NB4 (cell line): ENCODE measurements around the gene L2HGDH.

Source experiments
- MYC ChIP-seq: IDR thresholded peaks from 2 replicates; pipeline ENCODE4 v1.6.1; 2011; ENCODE audit warnings: low read depth, low read length
- POLR2A ChIP-seq: IDR thresholded peaks from 2 replicates; pipeline ENCODE4 v1.6.1; 2011; ENCODE audit warnings: mild to moderate bottlenecking; ENCODE audit not compliant: insufficient read length; ENCODE audit errors: extremely low read depth
- TF ChIP-seq, protein P1 (sequence below): IDR thresholded peaks from one replicate; pipeline ENCODE4 v1.5.1; 2012; ENCODE audit warnings: low read depth, low read length

GRCh38 chr14:50249136-50249775, 62.8 kb downstream of the L2HGDH start:
- TF ChIP-seq, protein P1, sequence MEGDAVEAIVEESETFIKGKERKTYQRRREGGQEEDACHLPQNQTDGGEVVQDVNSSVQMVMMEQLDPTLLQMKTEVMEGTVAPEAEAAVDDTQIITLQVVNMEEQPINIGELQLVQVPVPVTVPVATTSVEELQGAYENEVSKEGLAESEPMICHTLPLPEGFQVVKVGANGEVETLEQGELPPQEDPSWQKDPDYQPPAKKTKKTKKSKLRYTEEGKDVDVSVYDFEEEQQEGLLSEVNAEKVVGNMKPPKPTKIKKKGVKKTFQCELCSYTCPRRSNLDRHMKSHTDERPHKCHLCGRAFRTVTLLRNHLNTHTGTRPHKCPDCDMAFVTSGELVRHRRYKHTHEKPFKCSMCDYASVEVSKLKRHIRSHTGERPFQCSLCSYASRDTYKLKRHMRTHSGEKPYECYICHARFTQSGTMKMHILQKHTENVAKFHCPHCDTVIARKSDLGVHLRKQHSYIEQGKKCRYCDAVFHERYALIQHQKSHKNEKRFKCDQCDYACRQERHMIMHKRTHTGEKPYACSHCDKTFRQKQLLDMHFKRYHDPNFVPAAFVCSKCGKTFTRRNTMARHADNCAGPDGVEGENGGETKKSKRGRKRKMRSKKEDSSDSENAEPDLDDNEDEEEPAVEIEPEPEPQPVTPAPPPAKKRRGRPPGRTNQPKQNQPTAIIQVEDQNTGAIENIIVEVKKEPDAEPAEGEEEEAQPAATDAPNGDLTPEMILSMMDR = no peak
- TF ChIP-seq POLR2A (no peak), MYC (no peak)
